Measurements from ENCODE around the gene DPP4.

DNA sequence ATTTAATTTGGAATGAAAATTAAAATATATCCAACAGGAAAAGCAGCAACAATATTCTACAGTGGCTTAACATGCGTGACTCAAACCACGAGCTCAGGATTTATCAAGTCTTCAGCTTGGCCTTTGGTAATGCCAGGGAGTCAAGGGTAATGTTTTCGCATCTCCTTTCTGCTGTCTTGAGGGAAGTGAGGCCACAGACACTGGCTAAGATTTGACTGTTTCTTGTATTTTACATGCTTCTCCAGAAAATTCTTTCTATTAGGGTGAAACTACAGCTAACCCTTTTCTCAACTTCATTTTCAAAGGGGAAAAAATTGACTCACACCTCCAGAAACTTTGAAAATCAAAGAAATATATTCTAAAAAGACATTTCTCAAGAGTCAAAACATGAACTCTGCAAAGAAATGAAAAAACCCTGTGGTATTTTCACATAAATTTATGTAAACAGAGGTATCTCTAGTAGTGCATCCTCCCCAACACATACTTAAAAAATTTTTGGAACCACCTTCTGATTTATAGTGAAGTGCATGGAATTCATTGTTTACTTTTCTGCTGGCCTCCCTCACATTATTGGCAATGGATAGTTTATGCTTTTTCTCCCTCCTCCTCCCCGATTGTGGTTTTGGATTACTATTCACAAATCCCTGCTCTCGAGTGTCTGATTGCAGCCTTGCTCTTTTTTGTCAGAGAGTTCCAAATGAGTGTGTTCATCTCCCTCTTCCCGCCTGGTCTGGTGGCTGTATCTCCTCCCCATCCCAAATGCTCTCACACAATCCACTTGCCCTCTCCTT lies 48.7 kb downstream of the DPP4 start:
- TF ChIP-seq RAD21 (conservative IDR thresholded peaks at IDR 0.05 in 1 of 2, IDR thresholded peaks at IDR 0.05 in 1 of 2) (no peak), CEBPB (IDR thresholded peaks at IDR 0.05) (no peak), POLR2AphosphoS2 (conservative IDR thresholded peaks at IDR 0.05; ENCODE audit: low read length) (no peak), NR3C1 (IDR thresholded peaks at IDR 0.05) (no peak), POLR2A (IDR thresholded peaks at IDR 0.05; ENCODE audit: low read length) (no peak)
- TF ChIP-seq, protein P1, sequence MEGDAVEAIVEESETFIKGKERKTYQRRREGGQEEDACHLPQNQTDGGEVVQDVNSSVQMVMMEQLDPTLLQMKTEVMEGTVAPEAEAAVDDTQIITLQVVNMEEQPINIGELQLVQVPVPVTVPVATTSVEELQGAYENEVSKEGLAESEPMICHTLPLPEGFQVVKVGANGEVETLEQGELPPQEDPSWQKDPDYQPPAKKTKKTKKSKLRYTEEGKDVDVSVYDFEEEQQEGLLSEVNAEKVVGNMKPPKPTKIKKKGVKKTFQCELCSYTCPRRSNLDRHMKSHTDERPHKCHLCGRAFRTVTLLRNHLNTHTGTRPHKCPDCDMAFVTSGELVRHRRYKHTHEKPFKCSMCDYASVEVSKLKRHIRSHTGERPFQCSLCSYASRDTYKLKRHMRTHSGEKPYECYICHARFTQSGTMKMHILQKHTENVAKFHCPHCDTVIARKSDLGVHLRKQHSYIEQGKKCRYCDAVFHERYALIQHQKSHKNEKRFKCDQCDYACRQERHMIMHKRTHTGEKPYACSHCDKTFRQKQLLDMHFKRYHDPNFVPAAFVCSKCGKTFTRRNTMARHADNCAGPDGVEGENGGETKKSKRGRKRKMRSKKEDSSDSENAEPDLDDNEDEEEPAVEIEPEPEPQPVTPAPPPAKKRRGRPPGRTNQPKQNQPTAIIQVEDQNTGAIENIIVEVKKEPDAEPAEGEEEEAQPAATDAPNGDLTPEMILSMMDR (IDR thresholded peaks at IDR 0.05) = no peak
